Endothelial cell of umbilical vein (primary cell): ENCODE results near the gene SH3PXD2B. TPM values are rescaled to one million over a fixed set of nuclear protein-coding genes. Genes with fewer than 3 reads are reported as not detected.

Experiments used
- BruUV-seq: library from RNA; stranded (reverse); fragments of 400-500 nt; replicated peaks from 2 replicates; lab custom pipeline; 2021; lab: Mats Ljungman, UMichigan
- CTCF ChIA-PET: fragments of 300-600, 350-600 bp; sonication (Branson Sonifier 250); formaldehyde crosslinking; loops from one replicate; lab custom pipeline; 2021; ENCODE audit warnings: antibody characterized with exemption, inconsistent platforms; lab: Charles Lee
- POLR2A ChIA-PET: fragments of 300-600, 350-600 bp; sonication (Branson Sonifier 250); formaldehyde crosslinking; loops from one replicate; lab custom pipeline; 2021; ENCODE audit warnings: antibody characterized with exemption, inconsistent platforms; lab: Charles Lee
- DNase-seq: peaks from one replicate; pipeline ENCODE4 v3.0.0-alpha.2; 2011; ENCODE audit warnings: low read depth, low spot score
- FAIRE-seq: peaks from 2 replicates; lab custom pipeline; 2011; peaks lifted over from hg19 to GRCh38; lab: Jason Lieb, UNC
- H2AFZ ChIP-seq: 2 replicates; pipeline ENCODE4 v1.6.0; 2012; ENCODE audit warnings: low read depth, low read length, control low read depth, inconsistent platforms
- H3K27ac ChIP-seq: 2 replicates; pipeline ENCODE4 v1.5.1; 2011; ENCODE audit warnings: low read depth, mild to moderate bottlenecking, control low read depth, low read length, moderate library complexity; ENCODE audit not compliant: insufficient read depth
- H3K27me3 ChIP-seq, 2 experiments: 2 replicates each; pipeline versions ENCODE4 v1.6.0 to v1.6.1; 2011; ENCODE audit warnings: low read length in 2 of 2, mixed read lengths in 1 of 2; ENCODE audit not compliant: control insufficient read depth in 2 of 2, insufficient read depth in 2 of 2
- H3K36me3 ChIP-seq, 2 experiments: 2 replicates in 1 of 2; 3 replicates in 1 of 2; pipeline ENCODE4 v1.5.1; 2011; ENCODE audit warnings: low read length in 2 of 2, mild to moderate bottlenecking in 1 of 2, moderate library complexity in 1 of 2; ENCODE audit not compliant: control insufficient read depth in 2 of 2, insufficient read depth in 2 of 2; ENCODE audit errors: extremely low read depth in 1 of 2
- H3K4me1 ChIP-seq: 3 replicates; pipeline ENCODE4 v1.5.1; 2011; ENCODE audit warnings: mild to moderate bottlenecking, low read length; ENCODE audit not compliant: control insufficient read depth, insufficient read depth; ENCODE audit errors: extremely low read depth
- H3K4me2 ChIP-seq: 2 replicates; pipeline ENCODE4 v1.6.1; 2011; ENCODE audit warnings: low read length, control low read depth, mixed read lengths; ENCODE audit not compliant: insufficient read depth
- H3K4me3 ChIP-seq, 3 experiments: fragments of 200-600 bp in 1 of 3; sonication (generic), shearing (Covaris generic) in 1 of 3; replicated peaks in 1 of 3; 2 replicates each; pipeline ENCODE4 v1.5.1; 2011 to 2016; ENCODE audit warnings: control low read depth in 3 of 3, low read length in 3 of 3, mild to moderate bottlenecking in 2 of 3, inconsistent platforms in 1 of 3, low read depth in 1 of 3, moderate library complexity in 1 of 3; ENCODE audit not compliant: insufficient read depth in 1 of 3
- H3K79me2 ChIP-seq: 2 replicates; pipeline ENCODE4 v1.6.0; 2012; ENCODE audit warnings: low read length, inconsistent platforms; ENCODE audit not compliant: control insufficient read depth, insufficient read depth
- H3K9ac ChIP-seq: replicated peaks from 2 replicates; pipeline ENCODE3; 2011; ENCODE audit warnings: low read length, control low read depth; ENCODE audit not compliant: insufficient read depth; ENCODE audit errors: extremely low read depth
- H3K9me1 ChIP-seq: replicated peaks from 3 replicates; pipeline ENCODE4 v1.6.0; 2011; ENCODE audit warnings: mild to moderate bottlenecking, low read length; ENCODE audit not compliant: control insufficient read depth, insufficient read depth; ENCODE audit errors: extremely low read depth
- H3K9me3 ChIP-seq: replicated peaks from 2 replicates; pipeline ENCODE4 v1.5.1; 2012; ENCODE audit warnings: low read length, inconsistent platforms; ENCODE audit not compliant: control insufficient read depth, insufficient read depth
- H4K20me1 ChIP-seq: replicated peaks from 2 replicates; pipeline ENCODE3; 2011; ENCODE audit warnings: mild to moderate bottlenecking, low read length; ENCODE audit not compliant: control insufficient read depth, insufficient read depth; ENCODE audit errors: extremely low read depth
- EZH2 ChIP-seq: IDR thresholded peaks from 2 replicates; pipeline ENCODE4 v1.6.1; 2012; ENCODE audit warnings: borderline replicate concordance, low read depth, mild to moderate bottlenecking, moderate library complexity, low read length, inconsistent platforms; ENCODE audit not compliant: severe bottlenecking
- FOS ChIP-seq: IDR thresholded peaks from 2 replicates; pipeline ENCODE4 v1.6.1; 2011; ENCODE audit warnings: mild to moderate bottlenecking, low read length, moderate library complexity, borderline replicate concordance; ENCODE audit not compliant: insufficient read depth
- GATA2 ChIP-seq: IDR thresholded peaks from 2 replicates; pipeline ENCODE4 v1.7.0; 2011; ENCODE audit warnings: low read depth, mild to moderate bottlenecking, moderate library complexity, mixed read lengths, low read length; ENCODE audit not compliant: insufficient read length, insufficient read depth
- JUN ChIP-seq: IDR thresholded peaks from 2 replicates; pipeline ENCODE4 v1.6.1; 2011; ENCODE audit warnings: borderline replicate concordance, low read depth; ENCODE audit not compliant: insufficient read length, insufficient read depth
- MYC ChIP-seq: IDR thresholded peaks from one replicate; pipeline ENCODE4 v1.6.1; 2011; ENCODE audit warnings: mild to moderate bottlenecking, low read depth, low read length
- POLR2A ChIP-seq: IDR thresholded peaks from 2 replicates; pipeline ENCODE4 v1.6.1; 2012; ENCODE audit warnings: low read depth, mild to moderate bottlenecking, control low read depth, low read length
- POLR2AphosphoS5 ChIP-seq: IDR thresholded peaks from 2 replicates; pipeline ENCODE4 v1.6.1; 2012; ENCODE audit warnings: low read depth, mild to moderate bottlenecking, control low read depth, low read length, moderate library complexity; ENCODE audit not compliant: insufficient read depth
- dilution Hi-C: fragments of 300-500 bp; cut with MboI; formaldehyde crosslinking; loops from one replicate; pipeline ENCODE4 v1.15.0; 2019; ENCODE audit warnings: low sequenced_read_pairs; ENCODE audit not compliant: extremely low pct_ligation_motif_present
- intact Hi-C: fragments of 100-400 bp; cut with micrococcal nuclease; formaldehyde crosslinking; loops from one replicate; pipeline ENCODE4 v1.10.0; 2022
- polyA plus RNA-seq, 4 experiments: library from polyadenylated mRNA; depleted of rRNA in 3 of 4; stranded (reverse) in 3 of 4; unstranded in 1 of 4; fragments of >200 nt; gene quantifications; 2 replicates each; pipeline versions ENCODE4 v1.2.1 to v1.2.3, GENCODE V29; 2011 to 2012; ENCODE audit warnings: missing spikeins in 1 of 4
- total RNA-seq: library from RNA; stranded (reverse); gene quantifications from 2 replicates; pipeline ENCODE4 v1.2.3, GENCODE V29; 2021
- TF ChIP-seq, protein P1 (sequence below), 2 donors: IDR thresholded peaks; 1 replicate in 1 of 2; 2 replicates in 1 of 2; pipeline ENCODE4 v1.5.1; 2011; ENCODE audit warnings: low read length in 2 of 2, mild to moderate bottlenecking in 2 of 2, moderate library complexity in 2 of 2, control low read depth in 1 of 2, inconsistent platforms in 1 of 2, low read depth in 1 of 2; ENCODE audit not compliant: insufficient read depth in 1 of 2; ENCODE audit errors: extremely low read depth in 1 of 2
- TF ChIP-seq, protein P2 (sequence below): IDR thresholded peaks from 2 replicates; pipeline ENCODE4 v1.6.1; 2011; ENCODE audit not compliant: insufficient read depth, insufficient read length

SH3PXD2B gene
- total and polyA plus RNA-seq, 2 donors (not counting 3 experiments of a cell fraction or from before 2014, with no cell fraction given), result 23.5 to 66.3 TPM

DNA sequence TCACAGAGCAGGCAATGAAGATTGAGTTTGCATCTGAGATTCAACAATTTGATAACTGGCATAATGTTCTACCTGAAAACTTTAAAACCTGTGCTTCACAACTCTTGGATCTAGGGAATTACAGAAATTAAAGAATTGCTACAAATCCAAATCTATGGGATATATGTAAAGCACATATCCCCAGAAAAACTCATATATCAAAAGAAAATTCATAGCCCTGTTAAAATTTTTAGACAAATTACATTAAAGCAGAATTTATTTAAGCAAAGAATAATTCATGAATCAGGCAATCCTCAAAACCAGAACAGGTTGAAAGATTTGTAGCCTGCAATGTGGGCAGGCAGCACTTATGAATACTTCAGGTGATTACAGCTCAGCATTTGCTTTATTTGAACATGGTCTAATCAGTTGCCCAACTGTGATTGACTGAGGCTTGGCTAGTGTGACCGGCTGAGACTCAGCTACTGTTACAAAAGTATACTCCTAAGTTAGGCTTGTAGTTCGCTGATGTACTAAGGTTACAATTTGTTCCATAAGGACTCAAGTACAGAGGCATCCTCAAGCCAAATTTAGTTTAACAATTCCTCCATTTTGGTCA, 160.5 kb downstream of the SH3PXD2B start:
- H3K4me1 ChIP-seq, result no peaks in the 10 kb centered on the region
- no peak overlapping the region for H3K9ac ChIP-seq
- BruUV-seq, result no TSS peak
- H3K79me2 ChIP-seq, result no peaks in the 10 kb centered on the region
- intact Hi-C loops (loop anchor here (1.0 to 2.0 kb wide), 4 partner anchors 106 to 382 kb away; partner anchors contain the start of gene STK10), dilution Hi-C loops (no loop called here)
- H4K20me1 ChIP-seq, result no peaks in the 10 kb centered on the region
- FAIRE-seq (no peak), DNase-seq (no peak)
- no peaks in the 10 kb centered on the region for H3K36me3 ChIP-seq
- H3K4me3 ChIP-seq, result no peak overlapping the region
- no peaks in the 10 kb centered on the region for H3K9me1 ChIP-seq
- no peak overlapping the region for H2AFZ ChIP-seq
- TF ChIP-seq MYC (no peak), POLR2AphosphoS5 (no peak), POLR2A (no peak), JUN (no peak), GATA2 (no peak), FOS (no peak), EZH2 (no peak)
- TF ChIP-seq, protein P1, sequence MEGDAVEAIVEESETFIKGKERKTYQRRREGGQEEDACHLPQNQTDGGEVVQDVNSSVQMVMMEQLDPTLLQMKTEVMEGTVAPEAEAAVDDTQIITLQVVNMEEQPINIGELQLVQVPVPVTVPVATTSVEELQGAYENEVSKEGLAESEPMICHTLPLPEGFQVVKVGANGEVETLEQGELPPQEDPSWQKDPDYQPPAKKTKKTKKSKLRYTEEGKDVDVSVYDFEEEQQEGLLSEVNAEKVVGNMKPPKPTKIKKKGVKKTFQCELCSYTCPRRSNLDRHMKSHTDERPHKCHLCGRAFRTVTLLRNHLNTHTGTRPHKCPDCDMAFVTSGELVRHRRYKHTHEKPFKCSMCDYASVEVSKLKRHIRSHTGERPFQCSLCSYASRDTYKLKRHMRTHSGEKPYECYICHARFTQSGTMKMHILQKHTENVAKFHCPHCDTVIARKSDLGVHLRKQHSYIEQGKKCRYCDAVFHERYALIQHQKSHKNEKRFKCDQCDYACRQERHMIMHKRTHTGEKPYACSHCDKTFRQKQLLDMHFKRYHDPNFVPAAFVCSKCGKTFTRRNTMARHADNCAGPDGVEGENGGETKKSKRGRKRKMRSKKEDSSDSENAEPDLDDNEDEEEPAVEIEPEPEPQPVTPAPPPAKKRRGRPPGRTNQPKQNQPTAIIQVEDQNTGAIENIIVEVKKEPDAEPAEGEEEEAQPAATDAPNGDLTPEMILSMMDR (IDR thresholded peaks at IDR 0.05; ENCODE audit: extremely low read depth in 1 of 2, insufficient read depth in 1 of 2, low read depth in 1 of 2, low read length in 2 of 2), result no peak
- TF ChIP-seq, protein P2, sequence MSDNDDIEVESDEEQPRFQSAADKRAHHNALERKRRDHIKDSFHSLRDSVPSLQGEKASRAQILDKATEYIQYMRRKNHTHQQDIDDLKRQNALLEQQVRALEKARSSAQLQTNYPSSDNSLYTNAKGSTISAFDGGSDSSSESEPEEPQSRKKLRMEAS, result no peak
- H3K27me3 ChIP-seq, result peaks cover 2 to 7% of the 10 kb centered on the region in 2 experiments
- no peaks in the 10 kb centered on the region for H3K9me3 ChIP-seq
- ChIA-PET CTCF (interaction anchor here (0.6 to 3.6 kb wide), 24 partner anchors 9 to 404 kb away, joined by 3 to 36 read pairs (median 5); partner anchors contain the start of genes STK10 and UBTD2), POLR2A (interaction anchor here (1.8 kb wide), 1 partner anchor 11 kb away, joined by 7 read pairs; the partner anchor contains the start of gene UBTD2)
- no peak overlapping the region for H3K27ac ChIP-seq
- H3K4me2 ChIP-seq, result no peak overlapping the region
